ENCODE measurements around the gene SYT7. TPM values are rescaled to one million over a fixed set of nuclear protein-coding genes. Genes with fewer than 3 reads are reported as not detected.
A peak's percentile ranks its signal among the peaks of the same experiment; 100 is the strongest.

SYT7 gene
- total and polyA plus RNA-seq, 8 donors: 2.1 to 8.4 (median 6.8) TPM

- Histone ChIP-seq H3K27me3 (peaks cover 33 to 74% of the 10 kb centered on the region in 2 donors), H3K4me3 (no peak overlapping the region), H3K36me3 (no peaks in the 10 kb centered on the region), H3K4me1 (peaks cover 13 to 22% of the 10 kb centered on the region in 2 donors), H3K9me3 (no peaks in the 10 kb centered on the region), H3K27ac (no peak overlapping the region)
- ATAC-seq (no peak), DNase-seq (no peak)
- TF ChIP-seq CTCF (IDR thresholded peaks at IDR 0.05): no peak
- intact Hi-C loops (cut with DNase I): loop anchor here in 1 of 2 donors (10.0 kb wide), 1 partner anchor 66 kb away; no protein-coding TSS in a partner anchor
These were observed 69.9 kb downstream of the SYT7 start for GRCh38 chr11:61510974-61511373.

GRCh38 chr11:61510166-61510919, 70.5 kb downstream of the SYT7 start:
- Histone ChIP-seq H3K36me3 (no peaks in the 10 kb centered on the region), H3K4me1 (peaks cover 13 to 22% of the 10 kb centered on the region in 2 donors), H3K4me3 (no peak overlapping the region), H3K27ac (no peak overlapping the region), H3K9me3 (no peaks in the 10 kb centered on the region), H3K27me3 (peaks cover 33 to 81% of the 10 kb centered on the region in 2 donors)
- ATAC-seq: no peak
- intact Hi-C loops (cut with DNase I): loop anchor here in 1 of 2 donors (10.0 kb wide), 1 partner anchor 66 kb away; no protein-coding TSS in a partner anchor
- no peak for DNase-seq
- TF ChIP-seq CTCF (IDR thresholded peaks at IDR 0.05): no peak

GRCh38 chr11:61509043-61510029, 71.5 kb downstream of the SYT7 start:
- peaks cover 13 to 22% of the 10 kb centered on the region in 2 donors for H3K4me1 ChIP-seq
- no peak overlapping the region for H3K27ac ChIP-seq
- H3K27me3 ChIP-seq: peaks cover 33 to 86% of the 10 kb centered on the region in 2 donors
- H3K9me3 ChIP-seq: no peaks in the 10 kb centered on the region
- ATAC-seq (peak; percentile 91), DNase-seq (peak; percentile 55 to 89 (median 72))
- TF ChIP-seq CTCF (IDR thresholded peaks at IDR 0.05): peak; percentile 34 to 56
- peak overlapping the region in 1 of 2 donors; percentile 24 for H3K4me3 ChIP-seq
- intact Hi-C loops (cut with DNase I): loop anchor here in 1 of 2 donors (10.0 kb wide), 1 partner anchor 65 kb away; no protein-coding TSS in a partner anchor
- no peaks in the 10 kb centered on the region for H3K36me3 ChIP-seq

GRCh38 chr11:61507962-61508861, 72.7 kb downstream of the SYT7 start, which contains the start of gene LRRC10B:
TSS of gene LRRC10B (plus strand) at chr11:61508749. CDS start at chr11:61508999, 250 bp downstream.
- peak; percentile 36 for ATAC-seq
- H3K27ac ChIP-seq: no peak within 1 kb of the TSS
- no peak for TF ChIP-seq CTCF (IDR thresholded peaks at IDR 0.05)
- peaks cover 33 to 82% of the 10 kb centered on the region in 2 donors for H3K27me3 ChIP-seq
- DNase-seq: peak in 2 of 4 donors; percentile 45 to 56
- peak within 1 kb of the TSS in 1 of 2 donors; percentile 24 for H3K4me3 ChIP-seq
- H3K4me1 ChIP-seq: peaks cover 13 to 22% of the 10 kb centered on the region in 2 donors
- intact Hi-C loops (cut with DNase I): no loop called here
- H3K36me3 ChIP-seq: no peaks in the 10 kb centered on the region
- no peaks in the 10 kb centered on the region for H3K9me3 ChIP-seq

Data from left lung (tissue), 10 donors.